ENCODE results near the gene RGMB. TPM values are rescaled to one million over a fixed set of nuclear protein-coding genes. Genes with fewer than 3 reads are reported as not detected.
"Not testable (repeated sequence)": the region's sequence is repeated elsewhere in the genome, so short reads cannot be mapped to it uniquely, and the experiment has no call there.

The RGMB gene
- total RNA-seq, 2 donors from 2014 or later: 0.74 to 0.78 TPM

DNA sequence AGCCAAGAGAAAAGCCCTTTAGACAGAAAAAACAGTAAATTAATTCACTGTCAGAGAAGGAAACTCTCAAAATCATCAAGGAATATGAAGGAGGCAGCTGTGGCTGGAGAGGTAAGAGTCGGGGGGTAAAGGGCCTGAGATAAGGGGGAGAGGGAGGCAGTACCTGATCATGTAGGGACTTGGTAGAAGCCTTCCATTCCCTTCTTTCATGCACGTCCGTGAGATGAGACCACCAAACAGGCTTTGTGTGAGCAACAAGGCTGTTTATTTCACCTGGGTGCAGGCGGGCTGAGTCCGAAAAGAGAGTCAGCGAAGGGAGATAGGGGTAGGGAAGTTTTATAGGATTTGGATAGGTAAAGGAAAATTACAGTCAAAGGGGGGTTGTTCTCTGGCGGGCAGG lies 21.1 kb upstream of the RGMB start:
- H3K9me3 Mint-ChIP-seq; H3K4me1 Mint-ChIP-seq (ENCODE audit: low read depth in 2 of 2); H3K27ac Mint-ChIP-seq; H3K4me3 Mint-ChIP-seq; H3K36me3 Mint-ChIP-seq; DNase-seq (ENCODE audit: low spot score); ATAC-seq: not testable (repeated sequence)
- H3K27me3 Mint-ChIP-seq: peaks cover 13 to 31% of the 10 kb centered on the region in 2 donors

DNA sequence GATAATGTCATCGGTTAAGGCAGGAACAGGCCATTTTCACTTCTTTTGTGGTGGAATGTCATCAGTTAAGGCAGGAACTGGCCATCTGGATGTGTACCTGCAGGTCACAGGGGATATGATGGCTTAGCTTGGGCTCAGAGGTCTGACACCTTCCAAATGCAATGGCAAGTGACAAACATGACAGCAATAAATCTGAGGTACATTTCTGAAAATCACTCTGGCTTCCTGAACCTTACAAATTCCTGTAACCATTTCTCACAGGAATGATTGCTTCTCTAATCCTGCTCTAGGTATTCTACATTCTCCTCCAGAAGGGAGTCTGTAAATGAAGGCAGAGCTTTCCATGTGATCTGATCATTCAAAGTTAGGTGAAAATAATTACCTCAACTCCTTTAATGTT lies 20.7 kb upstream of the RGMB start:
- H3K4me1 Mint-ChIP-seq (ENCODE audit: low read depth in 2 of 2); H3K9me3 Mint-ChIP-seq; H3K4me3 Mint-ChIP-seq; H3K27ac Mint-ChIP-seq; ATAC-seq; DNase-seq (ENCODE audit: low spot score); H3K36me3 Mint-ChIP-seq: not testable (repeated sequence)
- peaks cover 13 to 36% of the 10 kb centered on the region in 2 donors for H3K27me3 Mint-ChIP-seq

DNA sequence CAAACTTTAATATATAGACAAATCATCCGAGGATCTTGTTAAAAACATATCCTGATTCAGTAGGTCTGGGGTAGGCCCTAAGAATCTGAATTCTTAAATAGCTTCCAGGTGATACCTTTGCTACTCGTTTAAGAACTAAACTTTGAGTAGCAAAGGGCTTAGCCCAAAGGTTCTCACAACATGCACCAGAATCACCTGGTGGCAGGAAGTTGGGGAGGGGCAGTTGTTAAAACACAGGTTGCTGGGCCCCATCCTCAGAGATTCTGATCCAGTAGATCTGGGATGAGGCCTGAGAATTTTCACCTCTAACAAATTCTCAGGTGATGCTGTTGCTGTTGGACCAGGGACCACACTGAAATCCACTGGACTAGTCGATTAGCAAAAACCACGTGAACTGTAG lies 20.0 kb upstream of the RGMB start:
- DNase-seq (ENCODE audit: low spot score): no peak
- no peaks in the 10 kb centered on the region for H3K4me1 Mint-ChIP-seq (ENCODE audit: low read depth in 2 of 2)
- H3K27ac Mint-ChIP-seq: no peak overlapping the region
- peaks cover 3% of the 10 kb centered on the region for H3K9me3 Mint-ChIP-seq
- H3K36me3 Mint-ChIP-seq: no peaks in the 10 kb centered on the region
- no peak for ATAC-seq
- H3K4me3 Mint-ChIP-seq: no peak overlapping the region
- peaks cover 13 to 37% of the 10 kb centered on the region in 2 donors for H3K27me3 Mint-ChIP-seq

DNA sequence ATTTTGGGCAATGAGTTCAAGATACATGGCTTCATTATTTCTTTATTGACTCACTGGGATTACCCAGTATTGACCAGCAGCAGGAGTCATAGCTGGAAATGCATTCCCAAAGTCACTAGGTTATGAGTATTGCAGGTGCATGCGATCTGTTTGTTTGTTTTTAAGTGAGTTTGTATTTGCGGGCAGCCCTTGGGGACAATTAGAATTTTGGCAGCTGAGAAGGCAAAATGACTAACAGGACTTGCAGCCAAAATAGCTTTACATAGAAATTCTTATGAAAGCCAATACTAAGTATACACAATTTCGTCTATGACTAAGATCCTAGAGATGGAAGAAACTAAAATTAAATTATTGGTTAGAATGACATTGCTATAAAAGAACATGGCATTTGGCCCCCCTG lies 18.1 kb upstream of the RGMB start:
- ATAC-seq: no peak
- Mint-ChIP-seq H3K9me3 (peaks cover 3% of the 10 kb centered on the region), H3K4me1 (ENCODE audit: low read depth in 2 of 2) (no peaks in the 10 kb centered on the region), H3K36me3 (no peaks in the 10 kb centered on the region), H3K4me3 (no peak overlapping the region), H3K27me3 (peaks cover 18 to 43% of the 10 kb centered on the region in 2 donors), H3K27ac (no peak overlapping the region)
- DNase-seq (ENCODE audit: low spot score): no peak

DNA sequence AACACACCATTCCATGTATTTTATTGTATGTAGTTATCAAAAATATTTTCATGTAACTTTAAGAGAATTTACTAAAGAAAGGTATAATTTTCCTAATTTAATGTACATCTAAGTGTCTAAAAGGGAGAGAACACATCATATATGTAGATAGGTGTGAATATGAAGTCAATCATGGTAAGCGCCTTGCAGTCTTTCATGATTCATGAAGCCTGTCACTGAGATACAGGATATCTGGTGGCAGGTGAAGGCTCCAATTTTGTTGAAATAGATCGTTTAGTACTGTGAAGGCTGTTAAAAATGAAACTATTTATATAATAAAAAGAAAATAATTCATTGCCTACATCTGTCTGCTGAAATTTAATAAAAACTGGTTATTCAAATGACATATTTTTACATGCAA lies 15.5 kb upstream of the RGMB start:
- Mint-ChIP-seq H3K4me1 (ENCODE audit: low read depth in 2 of 2) (no peaks in the 10 kb centered on the region), H3K27ac (no peak overlapping the region), H3K4me3 (no peak overlapping the region), H3K36me3 (no peaks in the 10 kb centered on the region), H3K9me3 (peaks cover 3% of the 10 kb centered on the region), H3K27me3 (peaks cover 26 to 54% of the 10 kb centered on the region in 2 donors)
- DNase-seq (ENCODE audit: low spot score) (no peak), ATAC-seq (no peak)

DNA sequence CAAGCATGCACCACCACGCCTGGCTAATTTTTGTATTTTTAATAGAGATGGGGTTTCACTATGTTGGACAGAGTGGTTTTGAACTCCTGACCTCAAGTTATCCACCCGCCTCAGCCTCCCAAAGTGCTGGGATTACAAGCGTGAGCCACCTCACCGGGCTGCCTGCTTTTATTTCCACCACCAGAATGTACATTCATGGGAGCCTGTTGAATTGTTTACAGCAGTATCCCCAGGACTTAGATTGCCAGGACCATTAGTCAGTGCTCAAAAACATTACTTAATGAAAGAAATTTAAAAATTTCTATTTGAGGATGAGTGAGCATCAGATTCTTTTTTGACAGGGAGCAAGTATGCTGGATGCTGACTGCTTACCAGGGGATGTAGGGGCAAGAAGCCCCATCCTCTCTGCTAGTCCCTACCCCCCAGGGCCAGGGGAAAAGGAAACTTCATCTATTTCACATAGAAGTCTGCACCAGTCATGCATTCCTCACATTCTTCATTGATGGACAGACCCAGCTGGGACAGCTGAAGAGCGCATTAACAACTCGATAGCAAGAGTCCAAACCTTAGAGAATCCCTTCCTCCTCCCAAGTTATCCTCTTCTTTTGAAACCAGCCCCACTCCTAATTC lies 10.3 kb upstream of the RGMB start:
- H3K4me3 Mint-ChIP-seq: no peak overlapping the region
- H3K9me3 Mint-ChIP-seq: no peaks in the 10 kb centered on the region
- H3K27me3 Mint-ChIP-seq: peaks cover 43 to 72% of the 10 kb centered on the region in 2 donors
- no peak for DNase-seq (ENCODE audit: low spot score)
- ATAC-seq: no peak
- H3K36me3 Mint-ChIP-seq: no peaks in the 10 kb centered on the region
- H3K27ac Mint-ChIP-seq: no peak overlapping the region
- peaks cover 4 to 9% of the 10 kb centered on the region in 2 donors for H3K4me1 Mint-ChIP-seq (ENCODE audit: low read depth in 2 of 2)

DNA sequence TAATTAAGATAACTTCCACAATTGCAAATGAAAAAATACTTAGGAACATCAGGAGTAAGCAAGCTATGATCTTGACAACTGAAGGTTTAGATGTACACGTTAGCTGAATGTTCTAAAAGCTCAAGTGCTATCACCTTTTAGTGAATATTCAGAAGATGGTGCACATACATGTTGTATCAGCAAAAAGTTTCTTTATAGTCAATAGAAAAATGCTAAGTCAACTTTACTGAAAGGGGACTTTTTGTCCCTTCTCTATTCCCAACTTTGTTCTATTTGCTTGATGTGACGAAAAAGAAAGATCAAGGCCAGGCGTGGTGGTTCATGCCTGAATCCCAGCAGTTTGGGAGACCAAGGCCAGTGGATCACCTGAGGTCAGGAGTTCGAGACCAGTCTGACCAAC lies 7.6 kb upstream of the RGMB start:
- Mint-ChIP-seq H3K27ac (no peak overlapping the region), H3K36me3 (no peaks in the 10 kb centered on the region), H3K9me3 (no peaks in the 10 kb centered on the region), H3K4me1 (ENCODE audit: low read depth in 2 of 2) (peaks cover 21 to 28% of the 10 kb centered on the region in 2 donors), H3K27me3 (peaks cover 54 to 75% of the 10 kb centered on the region in 2 donors), H3K4me3 (no peak overlapping the region)
- DNase-seq (ENCODE audit: low spot score): no peak
- ATAC-seq: no peak

DNA sequence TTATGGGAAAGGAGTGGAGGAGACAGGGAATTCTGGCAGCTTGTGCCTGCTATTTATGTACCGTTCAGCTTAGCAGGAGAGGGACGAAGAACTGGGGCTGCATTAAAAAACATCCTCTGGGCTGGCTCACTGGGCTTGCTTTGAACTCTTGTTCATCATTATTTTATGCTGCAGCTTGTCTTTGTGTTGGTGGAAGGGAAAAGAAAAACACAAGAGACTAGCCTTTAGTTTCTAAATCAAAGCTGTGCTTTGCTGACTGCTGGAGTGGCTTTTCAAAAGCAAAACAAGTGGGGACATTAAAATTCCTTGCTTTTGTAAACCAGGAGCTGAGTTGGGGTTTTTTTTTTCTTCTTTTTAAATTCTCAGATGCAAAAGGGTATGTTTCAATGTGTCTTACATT lies 5.9 kb upstream of the RGMB start:
- no peak for ATAC-seq
- H3K9me3 Mint-ChIP-seq: no peaks in the 10 kb centered on the region
- no peak overlapping the region for H3K27ac Mint-ChIP-seq
- H3K27me3 Mint-ChIP-seq: peaks cover 50 to 75% of the 10 kb centered on the region in 2 donors
- peak overlapping the region; percentile 63 for H3K4me3 Mint-ChIP-seq
- no peak for DNase-seq (ENCODE audit: low spot score)
- no peaks in the 10 kb centered on the region for H3K36me3 Mint-ChIP-seq
- peaks cover 35 to 38% of the 10 kb centered on the region in 2 donors for H3K4me1 Mint-ChIP-seq (ENCODE audit: low read depth in 2 of 2)

DNA sequence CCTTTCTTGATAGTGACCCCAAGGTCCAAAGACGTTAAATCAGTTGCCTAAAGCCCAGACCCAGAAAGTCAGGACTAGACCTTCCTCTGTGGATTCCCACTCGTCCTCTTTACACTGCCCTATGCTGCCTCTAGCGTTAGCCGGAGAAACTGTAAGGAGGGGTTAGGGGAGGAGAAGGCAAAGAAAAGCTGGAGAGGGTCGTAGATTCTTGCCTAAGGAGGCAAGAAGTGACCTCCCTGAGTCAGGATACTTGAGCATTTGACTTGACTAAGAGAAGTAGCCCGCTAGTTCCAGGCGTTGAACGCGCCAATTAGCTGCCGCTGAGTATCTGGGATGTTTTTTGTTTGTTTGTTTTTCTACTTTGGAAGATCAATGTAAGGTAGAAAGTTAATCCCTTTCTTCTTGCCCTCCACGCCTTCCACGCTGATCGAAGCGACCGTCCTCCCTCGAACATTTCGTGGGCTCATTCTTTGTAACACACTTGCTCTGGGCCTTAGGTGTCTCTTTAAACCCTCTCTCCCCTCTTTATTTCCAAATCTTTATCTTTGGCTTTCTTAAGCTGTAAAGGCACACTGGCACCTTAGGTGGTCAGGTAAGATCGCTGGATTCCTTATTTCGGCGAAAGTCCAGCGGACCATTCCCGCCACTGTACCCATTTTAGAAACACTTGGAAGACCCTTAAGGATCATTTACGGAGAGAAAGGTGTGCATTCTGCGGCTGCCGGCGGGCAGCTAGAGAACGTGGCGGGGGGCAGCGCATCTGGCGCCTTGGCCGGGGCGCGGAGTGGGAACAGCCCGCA lies 5.1 kb upstream of the RGMB start:
- peak overlapping the region; percentile 63 for H3K4me3 Mint-ChIP-seq
- no peaks in the 10 kb centered on the region for H3K36me3 Mint-ChIP-seq
- H3K27me3 Mint-ChIP-seq: peaks cover 57 to 77% of the 10 kb centered on the region in 2 donors
- H3K4me1 Mint-ChIP-seq (ENCODE audit: low read depth in 2 of 2): peaks cover 38 to 41% of the 10 kb centered on the region in 2 donors
- no peak overlapping the region for H3K27ac Mint-ChIP-seq
- DNase-seq (ENCODE audit: low spot score) (no peak), ATAC-seq (peak in 1 of 2 donors; percentile 56)
- no peaks in the 10 kb centered on the region for H3K9me3 Mint-ChIP-seq

DNA sequence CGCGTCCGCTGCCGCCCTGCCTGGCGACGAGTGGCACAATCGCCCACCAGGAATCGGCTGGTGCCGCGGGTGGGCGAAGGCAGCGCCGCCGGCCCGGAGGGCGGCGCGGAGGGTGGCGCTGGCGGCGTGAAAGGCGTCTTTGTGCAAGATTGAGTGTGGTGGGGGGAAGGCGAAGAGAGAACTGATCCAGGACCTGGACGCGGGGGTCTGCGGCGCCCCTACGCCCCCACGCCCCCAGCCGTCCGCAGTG lies 4.6 kb upstream of the RGMB start:
- Mint-ChIP-seq H3K27ac (no peak overlapping the region), H3K9me3 (no peaks in the 10 kb centered on the region), H3K27me3 (peaks cover 56 to 73% of the 10 kb centered on the region in 2 donors), H3K4me3 (peak overlapping the region; percentile 63), H3K36me3 (no peaks in the 10 kb centered on the region), H3K4me1 (ENCODE audit: low read depth in 2 of 2) (peaks cover 38 to 41% of the 10 kb centered on the region in 2 donors)
- DNase-seq (ENCODE audit: low spot score): no peak
- no peak for ATAC-seq

DNA sequence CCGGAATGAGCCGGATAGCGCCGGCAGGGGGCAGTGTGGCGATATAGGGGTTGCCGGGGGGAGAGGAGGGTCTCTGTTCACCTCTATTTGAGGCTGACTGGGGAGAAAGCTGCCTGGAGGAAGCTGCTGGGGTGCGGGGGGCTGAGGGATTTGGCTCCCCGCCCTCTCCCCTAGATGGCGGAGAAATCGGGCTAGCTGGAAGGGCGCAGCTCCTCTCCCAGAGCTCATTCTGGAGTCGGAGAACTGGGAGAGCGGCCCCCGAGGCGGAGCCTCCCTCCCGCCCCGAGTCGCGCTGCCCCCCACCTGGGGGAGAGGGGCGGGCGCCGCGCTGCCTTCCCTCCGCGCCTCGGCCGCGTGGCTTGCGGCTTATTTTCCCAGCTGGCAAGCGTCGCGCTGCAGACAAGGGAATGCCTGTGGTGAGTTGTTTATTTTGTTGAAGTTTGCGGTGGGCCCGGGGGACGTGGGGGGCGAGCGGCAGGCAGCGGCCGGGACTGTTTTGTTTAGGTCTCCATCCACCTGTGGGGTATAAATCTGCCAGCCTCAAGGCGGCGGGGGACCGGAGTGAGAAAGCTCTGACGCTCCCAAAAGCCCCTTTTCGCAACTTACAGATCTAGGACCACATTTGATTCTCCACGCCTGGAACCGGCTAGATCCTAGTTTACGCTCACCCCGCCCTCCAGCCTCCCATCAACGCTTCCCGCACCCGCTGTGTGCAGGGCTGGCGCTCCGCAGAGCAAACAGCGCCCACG lies 4.1 kb upstream of the RGMB start:
- Mint-ChIP-seq H3K27me3 (peaks cover 52 to 71% of the 10 kb centered on the region in 2 donors), H3K4me1 (ENCODE audit: low read depth in 2 of 2) (peaks cover 40 to 43% of the 10 kb centered on the region in 2 donors), H3K4me3 (peak overlapping the region; percentile 98), H3K27ac (no peak overlapping the region), H3K36me3 (no peaks in the 10 kb centered on the region), H3K9me3 (no peaks in the 10 kb centered on the region)
- ATAC-seq (no peak), DNase-seq (ENCODE audit: low spot score) (no peak)

DNA sequence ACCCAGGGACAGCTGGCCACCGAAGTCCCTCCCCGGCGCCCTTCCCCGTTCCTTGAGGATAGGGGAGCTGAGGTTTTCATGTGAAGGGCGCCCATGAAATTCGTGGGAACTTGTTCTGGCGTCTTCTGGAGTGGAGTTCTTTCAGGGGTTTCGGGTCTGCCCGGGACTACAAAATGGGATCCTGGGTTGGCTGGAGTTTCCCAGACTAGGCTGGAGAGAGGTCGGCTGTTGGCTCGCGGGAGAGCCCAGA lies 3.6 kb upstream of the RGMB start:
- DNase-seq (ENCODE audit: low spot score) (no peak), ATAC-seq (no peak)
- Mint-ChIP-seq H3K36me3 (no peaks in the 10 kb centered on the region), H3K9me3 (no peaks in the 10 kb centered on the region), H3K4me3 (peak overlapping the region; percentile 98), H3K27me3 (peaks cover 53 to 71% of the 10 kb centered on the region in 2 donors), H3K27ac (no peak overlapping the region), H3K4me1 (ENCODE audit: low read depth in 2 of 2) (peaks cover 45 to 46% of the 10 kb centered on the region in 2 donors)

DNA sequence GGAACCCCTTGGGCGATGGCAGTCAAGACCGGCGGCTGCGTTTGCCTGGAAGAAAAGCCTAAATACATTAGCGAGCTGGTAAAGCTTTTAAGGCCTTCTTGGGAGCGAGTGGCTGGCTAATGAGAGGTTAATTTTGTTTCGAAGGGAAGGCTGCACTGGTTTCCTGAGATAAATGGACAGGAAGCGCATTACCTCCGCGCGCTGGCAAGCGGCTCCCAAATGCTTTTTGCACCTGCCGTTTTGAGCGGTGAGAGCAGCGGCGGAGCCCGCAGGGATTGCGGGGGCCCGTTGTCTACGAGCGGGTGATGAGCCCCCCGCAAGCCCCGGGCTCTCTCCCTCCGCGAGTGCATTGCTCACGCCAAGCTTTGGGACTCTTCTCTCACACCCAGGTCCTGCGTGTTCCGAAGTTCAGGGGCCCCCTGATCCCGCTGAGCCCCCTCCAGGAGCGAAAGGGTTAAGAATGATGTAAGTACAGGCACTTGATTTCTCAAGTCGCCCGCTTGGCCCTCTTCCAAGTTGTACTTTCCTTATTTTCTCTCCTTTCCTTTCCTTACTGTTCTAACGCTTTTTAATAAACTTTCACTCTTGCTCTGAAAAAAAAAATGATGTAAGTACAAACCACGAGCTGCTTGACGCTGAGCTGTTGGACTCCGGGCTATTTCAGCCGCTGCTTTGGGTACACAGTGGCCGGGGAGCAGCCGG lies 3.1 kb upstream of the RGMB start:
- Mint-ChIP-seq H3K4me1 (ENCODE audit: low read depth in 2 of 2) (peaks cover 46 to 49% of the 10 kb centered on the region in 2 donors), H3K9me3 (no peaks in the 10 kb centered on the region), H3K36me3 (no peaks in the 10 kb centered on the region), H3K27ac (peak overlapping the region; percentile 18 to 69), H3K27me3 (peaks cover 54 to 73% of the 10 kb centered on the region in 2 donors), H3K4me3 (peak overlapping the region; percentile 98)
- ATAC-seq (no peak), DNase-seq (ENCODE audit: low spot score) (no peak)

DNA sequence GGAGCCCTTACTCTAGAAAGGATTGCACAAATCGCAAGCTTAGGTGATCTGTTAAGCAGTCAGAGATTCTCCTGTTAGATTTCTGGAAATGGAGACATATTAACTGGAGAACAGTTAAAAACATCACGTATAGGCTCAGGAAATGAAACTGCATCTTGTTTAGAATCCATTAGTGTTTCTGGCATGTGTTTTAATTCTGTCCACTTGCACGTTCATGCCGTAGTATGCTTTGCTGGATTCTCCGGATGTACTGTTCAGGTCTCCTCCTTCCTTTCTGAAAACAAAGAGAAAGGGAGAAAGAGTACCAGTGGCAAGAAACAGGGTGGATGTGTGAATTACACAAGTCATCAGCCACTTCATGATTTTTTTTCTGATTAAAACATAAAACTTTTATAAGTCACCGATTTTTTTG lies 2.5 kb upstream of the RGMB start:
- DNase-seq (ENCODE audit: low spot score) (no peak), ATAC-seq (no peak)
- peaks cover 46 to 49% of the 10 kb centered on the region in 2 donors for H3K4me1 Mint-ChIP-seq (ENCODE audit: low read depth in 2 of 2)
- H3K4me3 Mint-ChIP-seq: peak overlapping the region; percentile 98
- peak overlapping the region; percentile 18 to 69 for H3K27ac Mint-ChIP-seq
- no peaks in the 10 kb centered on the region for H3K9me3 Mint-ChIP-seq
- H3K27me3 Mint-ChIP-seq: peaks cover 57 to 76% of the 10 kb centered on the region in 2 donors
- H3K36me3 Mint-ChIP-seq: no peaks in the 10 kb centered on the region

All from natural killer cell treated with Interleukin-12 subunit alpha and Interleukin-12 subunit beta and Interleukin-15 and Interleukin-18, amount 100 ng/mL, for 72 hours (primary cell).